Testis (tissue), 3 donors: ENCODE data around the gene COMP. TPM values are rescaled to one million over a fixed set of nuclear protein-coding genes. Genes with fewer than 3 reads are reported as not detected.

Experiments used
- DNase-seq: peaks from one replicate; pipeline ENCODE4 v3.0.0-alpha.2; 2019
- H3K27ac ChIP-seq, 2 donors: fragments of 200-600 bp; sonication (generic); one replicate each; pipeline ENCODE4 v1.5.1; 2019
- H3K27me3 ChIP-seq: fragments of 200-600 bp; sonication (generic); one replicate; pipeline ENCODE4 v1.5.1; 2019
- H3K36me3 ChIP-seq: fragments of 200-600 bp; sonication (generic); one replicate; pipeline ENCODE4 v1.5.1; 2017; ENCODE audit warnings: low read depth; ENCODE audit errors: missing control alignments
- H3K4me1 ChIP-seq: fragments of 200-600 bp; sonication (generic); one replicate; pipeline ENCODE4 v1.5.1; 2019
- H3K4me3 ChIP-seq, 2 donors: fragments of 200-600 bp; sonication (generic); one replicate each; pipeline ENCODE4 v1.5.1; 2017 to 2019
- H3K9me3 ChIP-seq: fragments of 200-600 bp; sonication (generic); one replicate; pipeline ENCODE4 v1.5.1; 2017
- POLR2A ChIP-seq: fragments of 450-650 bp; IDR thresholded peaks from one replicate; pipeline ENCODE4 v1.6.1; 2017; ENCODE audit warnings: antibody characterized with exemption, mild to moderate bottlenecking, moderate library complexity
- WGBS, 2 donors: methylation state at CpG; one replicate each; pipeline ENCODE4 v1.1.5; 2018; 5-methylcytosine and 5-hydroxymethylcytosine counted together
- intact Hi-C: fragments of 100-400 bp; cut with DNase I; formaldehyde crosslinking; loops from one replicate; pipeline ENCODE4 v1.15.1; 2023; ENCODE audit warnings: low total_unique reads
- polyA plus RNA-seq: library from polyadenylated mRNA; stranded (reverse); fragments of 350-450 nt; fragmentation: Illumina TruSeq; extraction: RNeasy Lipid Tissue Mini Kit (QIAGEN cat#74804); gene quantifications from one replicate; pipeline ENCODE4 v1.2.3, GENCODE V29; 2014; ENCODE audit warnings: low read depth, low replicate concordance; ENCODE audit not compliant: insufficient read depth
- total RNA-seq, 2 donors: library from RNA; depleted of rRNA; stranded (reverse); fragments of >200 nt; gene quantifications; one replicate each; pipeline ENCODE4 v1.2.3, GENCODE V29; 2016
- TF ChIP-seq, protein P1 (sequence below), 3 experiments: fragments of 450-650 bp in 2 of 3; fragments of 200-600 bp in 1 of 3; sonication (generic) in 1 of 3; IDR thresholded peaks; one replicate each; pipeline ENCODE4 v1.5.1; 2016 to 2019; ENCODE audit warnings: antibody characterized with exemption in 3 of 3, mild to moderate bottlenecking in 2 of 3, moderate library complexity in 1 of 3

COMP gene
- total and polyA plus RNA-seq, 3 donors from 2014 or later, result 3.8 to 23.4 (median 7.1) TPM

GRCh38 chr19:18737954-18738351, 53.2 kb downstream of the COMP start:
- DNase-seq, result no peak
- H3K9me3 ChIP-seq, result no peaks in the 10 kb centered on the region
- H3K36me3 ChIP-seq, result no peaks in the 10 kb centered on the region
- no peaks in the 10 kb centered on the region for H3K27me3 ChIP-seq
- 70 to 83% methylated on average over 1 of the region's 1 CpG for WGBS, 2 donors
- intact Hi-C loops, result no loop called here
- TF ChIP-seq POLR2A, result no peak
- TF ChIP-seq, protein P1, sequence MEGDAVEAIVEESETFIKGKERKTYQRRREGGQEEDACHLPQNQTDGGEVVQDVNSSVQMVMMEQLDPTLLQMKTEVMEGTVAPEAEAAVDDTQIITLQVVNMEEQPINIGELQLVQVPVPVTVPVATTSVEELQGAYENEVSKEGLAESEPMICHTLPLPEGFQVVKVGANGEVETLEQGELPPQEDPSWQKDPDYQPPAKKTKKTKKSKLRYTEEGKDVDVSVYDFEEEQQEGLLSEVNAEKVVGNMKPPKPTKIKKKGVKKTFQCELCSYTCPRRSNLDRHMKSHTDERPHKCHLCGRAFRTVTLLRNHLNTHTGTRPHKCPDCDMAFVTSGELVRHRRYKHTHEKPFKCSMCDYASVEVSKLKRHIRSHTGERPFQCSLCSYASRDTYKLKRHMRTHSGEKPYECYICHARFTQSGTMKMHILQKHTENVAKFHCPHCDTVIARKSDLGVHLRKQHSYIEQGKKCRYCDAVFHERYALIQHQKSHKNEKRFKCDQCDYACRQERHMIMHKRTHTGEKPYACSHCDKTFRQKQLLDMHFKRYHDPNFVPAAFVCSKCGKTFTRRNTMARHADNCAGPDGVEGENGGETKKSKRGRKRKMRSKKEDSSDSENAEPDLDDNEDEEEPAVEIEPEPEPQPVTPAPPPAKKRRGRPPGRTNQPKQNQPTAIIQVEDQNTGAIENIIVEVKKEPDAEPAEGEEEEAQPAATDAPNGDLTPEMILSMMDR (IDR thresholded peaks at IDR 0.05), result no peak
- H3K27ac ChIP-seq, result peak overlapping the region in 1 of 2 donors; percentile 41
- no peak overlapping the region for H3K4me3 ChIP-seq
- peaks cover 43% of the 10 kb centered on the region for H3K4me1 ChIP-seq

DNA sequence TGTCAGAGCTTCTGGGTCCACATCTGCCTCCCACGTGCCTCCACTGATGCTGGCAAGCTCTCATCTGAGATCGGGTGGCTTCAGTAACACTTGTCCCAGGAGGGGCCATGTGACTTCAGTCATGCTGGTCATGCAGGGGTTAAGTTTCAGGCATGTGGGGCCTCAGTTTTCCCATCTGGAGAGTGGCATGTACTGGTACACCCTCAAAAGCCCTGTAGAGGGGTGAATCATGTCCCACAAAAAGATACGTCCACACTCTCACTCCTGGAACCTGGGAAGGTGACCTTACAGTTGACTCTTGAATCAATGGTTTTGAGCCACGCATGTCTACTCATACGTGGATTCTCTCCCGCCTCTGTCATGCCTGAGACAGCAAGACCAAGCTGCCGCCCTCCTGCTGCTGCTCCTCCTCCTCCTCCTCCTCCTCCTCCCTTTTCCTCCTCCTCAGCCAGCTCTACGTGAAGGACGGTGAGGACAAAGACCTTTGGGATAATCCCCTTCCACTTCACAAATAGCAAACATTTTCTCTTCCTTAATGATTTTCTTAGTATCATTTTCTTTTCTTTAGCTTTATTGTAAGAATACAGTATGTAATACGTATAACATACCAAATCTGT, 53.7 kb downstream of the COMP start:
- 72% methylated on average over 8 to 10 of the region's 10 CpGs for WGBS, 2 donors
- peaks cover 40% of the 10 kb centered on the region for H3K4me1 ChIP-seq
- H3K36me3 ChIP-seq, result no peaks in the 10 kb centered on the region
- DNase-seq, result peak; percentile 51
- H3K27me3 ChIP-seq, result no peaks in the 10 kb centered on the region
- H3K27ac ChIP-seq, result peak overlapping the region in 1 of 2 donors; percentile 41
- no peaks in the 10 kb centered on the region for H3K9me3 ChIP-seq
- intact Hi-C loops, result no loop called here
- H3K4me3 ChIP-seq, result no peak overlapping the region
- TF ChIP-seq, protein P1 (IDR thresholded peaks at IDR 0.05), result no peak

DNA sequence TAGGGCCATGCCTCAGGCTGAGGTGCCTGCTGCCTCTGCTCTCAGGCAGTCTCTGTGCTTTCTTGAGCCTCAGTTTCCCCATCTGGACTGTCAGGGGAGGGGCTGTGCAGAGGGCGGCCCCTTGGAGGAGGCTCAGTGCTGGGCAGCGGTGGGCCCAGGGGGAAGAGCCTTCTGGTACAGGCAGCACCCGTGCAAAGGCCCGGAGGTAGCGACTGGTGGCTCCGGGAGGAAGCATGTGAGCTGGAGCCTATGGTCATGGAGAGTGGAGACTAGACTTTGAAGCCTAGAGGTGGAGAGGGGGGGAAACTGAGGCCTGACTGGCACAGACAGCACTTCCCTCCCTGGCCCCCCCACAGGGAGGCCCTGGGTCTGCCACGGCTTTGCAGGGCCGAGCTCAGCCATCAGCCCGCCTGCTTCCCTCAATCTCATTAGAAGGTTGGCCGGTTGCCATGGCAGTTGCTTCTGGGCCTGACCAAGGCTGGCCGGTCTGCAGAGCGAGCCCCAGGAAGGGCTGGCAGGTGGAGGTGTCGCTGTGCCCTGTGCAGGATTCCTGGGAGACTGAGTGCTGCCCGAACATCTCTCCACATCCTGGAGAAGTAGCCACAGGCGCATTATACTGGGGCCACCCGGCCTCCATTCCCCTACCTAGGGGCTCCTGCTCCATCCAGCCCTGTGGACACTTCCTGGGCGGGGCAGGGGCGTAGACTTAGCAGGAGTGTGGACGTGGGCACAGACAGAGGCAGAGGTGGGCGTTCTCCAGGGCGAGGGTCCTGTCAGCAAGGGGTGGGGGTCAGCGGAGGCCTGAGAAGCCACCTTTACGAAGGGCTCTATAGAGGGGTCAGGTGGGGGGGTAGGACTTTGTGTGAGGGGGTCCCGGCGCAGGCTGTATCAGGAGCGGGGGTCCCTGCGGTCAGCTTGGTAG, 54.4 kb downstream of the COMP start:
- intact Hi-C loops, result no loop called here
- H3K27ac ChIP-seq, result no peak overlapping the region
- 82 to 92% methylated on average over 21 to 27 of the region's 27 CpGs for WGBS, 2 donors
- H3K9me3 ChIP-seq, result no peaks in the 10 kb centered on the region
- no peak for TF ChIP-seq POLR2A
- TF ChIP-seq, protein P1 (IDR thresholded peaks at IDR 0.05), result no peak
- peaks cover 32% of the 10 kb centered on the region for H3K4me1 ChIP-seq
- no peaks in the 10 kb centered on the region for H3K36me3 ChIP-seq
- H3K27me3 ChIP-seq, result no peaks in the 10 kb centered on the region
- no peak overlapping the region for H3K4me3 ChIP-seq
- peak; percentile 79 for DNase-seq

DNA sequence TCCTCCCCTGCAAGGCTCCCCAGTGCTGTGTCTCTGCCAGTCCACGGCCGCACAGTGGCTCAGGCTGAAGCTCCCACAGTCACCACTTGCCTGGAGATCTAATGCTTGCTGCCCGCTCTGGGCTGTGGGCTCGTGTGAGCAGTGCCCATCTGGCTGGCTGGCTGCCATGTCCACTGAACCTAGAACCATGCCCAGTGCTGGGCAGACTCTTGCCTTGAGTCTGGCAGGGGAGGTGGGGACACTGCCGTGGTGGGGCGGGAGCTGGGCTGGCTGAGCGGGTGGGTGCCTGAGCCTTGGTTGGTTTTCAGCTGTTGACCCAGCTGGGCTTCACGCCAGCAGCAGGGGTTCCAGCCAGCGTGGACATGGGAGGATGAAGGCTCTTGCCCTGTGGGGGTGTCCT, 55.4 kb downstream of the COMP start:
- H3K9me3 ChIP-seq, result no peaks in the 10 kb centered on the region
- 77 to 90% methylated on average over 2 to 7 of the region's 9 CpGs for WGBS, 2 donors
- no peak overlapping the region for H3K27ac ChIP-seq
- peaks cover 24% of the 10 kb centered on the region for H3K4me1 ChIP-seq
- H3K27me3 ChIP-seq, result no peaks in the 10 kb centered on the region
- intact Hi-C loops, result no loop called here
- no peaks in the 10 kb centered on the region for H3K36me3 ChIP-seq
- no peak for DNase-seq
- TF ChIP-seq, protein P1 (IDR thresholded peaks at IDR 0.05), result no peak
- no peak for TF ChIP-seq POLR2A
- no peak overlapping the region for H3K4me3 ChIP-seq
